Dedifferentiated amniotic fluid mesenchymal stem cell (primary cell): ENCODE data around the gene BAHD1.

Source experiments
- DNase-seq: peaks from one replicate; pipeline ENCODE4 v3.0.0-alpha.2; 2016; ENCODE audit errors: extremely low spot score

The BAHD1 gene

DNA sequence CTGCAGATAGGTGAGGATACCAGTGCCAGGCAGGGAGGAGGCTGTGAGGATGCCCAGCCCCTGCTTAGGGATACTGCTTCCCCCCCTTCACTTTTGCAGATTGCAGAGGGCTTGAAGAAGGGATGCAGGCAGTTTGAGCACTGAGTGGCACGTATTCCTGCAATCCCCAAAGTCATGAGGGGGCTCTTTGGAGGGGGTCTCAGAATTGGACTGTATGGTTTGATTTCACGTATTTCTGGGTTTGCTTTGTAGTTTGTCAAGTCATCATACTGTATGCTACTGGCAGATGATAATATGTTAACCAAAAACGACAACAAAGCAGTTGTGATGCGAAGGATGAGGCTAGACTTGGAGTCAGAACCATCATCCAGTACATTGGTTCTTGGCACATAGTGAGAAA lies 58.1 kb downstream of the BAHD1 start:
- DNase-seq = no peak

DNA sequence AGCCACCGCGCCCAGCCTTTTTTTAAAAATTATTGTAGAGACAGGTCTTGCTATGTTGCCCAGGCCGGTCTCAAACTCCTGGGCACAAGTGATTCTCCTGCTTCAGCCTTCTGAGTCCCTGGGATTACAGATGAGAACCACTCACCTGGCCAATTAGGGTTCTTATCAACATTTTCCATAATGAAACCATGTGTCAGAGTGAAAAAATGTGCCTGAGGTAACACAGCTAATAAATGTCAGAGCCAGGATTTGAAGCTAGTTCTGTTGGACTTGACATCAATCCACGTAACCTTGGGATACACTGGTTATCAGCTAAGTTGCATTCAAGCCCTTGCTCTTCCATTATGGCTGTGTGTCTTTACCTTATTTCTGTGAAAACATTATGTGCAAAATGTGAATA lies 59.2 kb downstream of the BAHD1 start:
- DNase-seq = no peak

DNA sequence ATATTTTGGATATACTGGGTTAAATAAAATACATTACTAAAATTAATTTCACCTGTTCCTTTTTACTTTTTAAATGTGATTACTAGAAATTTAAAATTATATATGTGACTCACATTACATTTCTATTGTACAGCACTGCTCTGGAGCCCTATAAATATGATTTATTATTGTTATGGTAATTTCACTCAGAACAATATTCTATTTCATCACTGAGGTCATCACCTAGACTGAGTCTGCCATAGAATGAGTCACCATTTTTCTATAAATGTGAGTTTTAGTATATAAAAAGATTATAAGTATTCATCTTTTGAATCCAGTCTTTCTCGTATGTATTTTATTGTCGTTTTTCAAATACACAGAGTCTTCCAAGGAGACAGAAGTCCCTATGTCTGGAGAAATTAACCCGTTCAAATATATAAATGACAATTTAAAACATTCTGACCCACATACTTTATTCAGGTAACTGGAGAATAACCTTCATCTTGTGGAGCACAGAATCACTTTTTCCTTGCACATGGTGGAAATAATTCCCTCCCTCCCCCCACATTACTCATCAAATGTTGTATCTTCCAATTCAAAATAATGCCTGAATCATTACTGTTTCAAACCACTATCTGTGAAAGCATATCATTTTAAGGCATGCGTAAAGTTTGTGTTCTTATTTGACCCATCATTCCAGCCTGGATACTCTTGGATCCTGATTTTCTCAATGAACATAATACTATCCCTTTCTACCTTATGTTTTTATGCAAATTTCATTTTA lies 60.0 kb downstream of the BAHD1 start:
- no peak for DNase-seq

DNA sequence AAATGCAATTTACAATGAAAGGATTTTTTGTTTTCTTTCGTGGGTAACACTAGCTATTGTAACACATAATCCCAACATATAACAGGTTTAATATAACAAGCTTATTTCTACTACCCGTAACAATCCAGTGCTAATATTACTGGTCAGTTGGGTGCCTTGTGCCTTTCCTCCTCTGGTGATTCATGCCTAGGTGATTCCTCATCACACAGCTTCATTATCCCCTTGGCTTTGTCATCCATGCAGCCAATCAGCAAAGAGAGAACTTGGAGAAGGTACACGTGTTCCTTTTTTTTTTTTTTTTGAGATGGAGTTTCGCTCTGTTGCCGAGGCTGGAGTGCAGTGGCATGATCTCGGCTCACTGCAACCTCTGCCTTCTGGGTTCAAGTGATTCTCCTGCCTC lies 60.7 kb downstream of the BAHD1 start:
- DNase-seq = no peak

DNA sequence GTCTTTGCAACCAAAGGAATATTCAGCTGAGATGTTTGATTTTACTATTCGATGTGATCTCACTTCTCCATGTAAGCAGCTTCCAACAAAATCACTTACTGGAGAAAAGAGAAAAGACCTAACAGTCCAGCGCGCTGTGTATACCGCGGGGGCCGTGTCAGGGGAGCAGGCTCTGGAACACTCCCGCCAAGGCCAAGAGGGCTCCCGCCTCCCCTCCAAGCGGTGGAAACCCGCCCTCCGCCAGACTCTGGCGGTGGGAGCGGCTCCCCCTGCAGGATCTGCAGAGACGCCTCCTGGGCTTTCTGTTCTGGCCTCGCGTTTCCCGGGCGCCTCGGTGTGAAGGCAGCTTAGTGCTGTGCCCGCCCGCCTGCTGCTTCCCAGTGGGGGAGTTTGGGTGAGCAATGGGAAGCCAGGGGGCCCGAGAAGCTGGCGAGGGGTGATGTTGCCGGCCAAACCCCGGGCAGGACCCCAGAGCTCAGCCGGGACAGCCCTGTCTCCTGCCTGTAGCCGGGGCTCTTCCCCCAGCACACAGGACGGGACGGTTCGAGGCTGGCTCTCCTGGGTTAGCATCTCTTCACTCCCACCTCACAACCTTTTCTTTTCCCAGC lies 66.3 kb downstream of the BAHD1 start:
- peak; percentile 58 for DNase-seq

DNA sequence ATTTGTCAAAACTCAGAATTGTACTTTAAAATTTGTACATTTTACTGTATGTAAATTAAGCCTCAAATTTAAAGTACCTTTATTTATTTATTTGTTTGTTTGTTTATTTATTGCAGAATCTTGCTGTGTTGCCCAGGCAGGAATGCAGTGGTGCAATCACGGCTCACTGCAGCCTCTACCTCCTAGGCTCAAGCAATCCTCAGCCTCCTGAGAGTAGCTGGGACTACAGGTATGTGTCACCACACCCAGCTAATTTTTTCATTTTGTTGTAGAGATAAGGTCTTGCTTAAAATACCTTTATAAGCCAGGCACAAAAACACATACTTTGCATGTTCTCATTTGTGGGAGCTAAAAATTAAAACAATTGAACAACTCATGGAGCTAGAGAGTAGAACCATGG lies 67.5 kb downstream of the BAHD1 start:
- no peak for DNase-seq

DNA sequence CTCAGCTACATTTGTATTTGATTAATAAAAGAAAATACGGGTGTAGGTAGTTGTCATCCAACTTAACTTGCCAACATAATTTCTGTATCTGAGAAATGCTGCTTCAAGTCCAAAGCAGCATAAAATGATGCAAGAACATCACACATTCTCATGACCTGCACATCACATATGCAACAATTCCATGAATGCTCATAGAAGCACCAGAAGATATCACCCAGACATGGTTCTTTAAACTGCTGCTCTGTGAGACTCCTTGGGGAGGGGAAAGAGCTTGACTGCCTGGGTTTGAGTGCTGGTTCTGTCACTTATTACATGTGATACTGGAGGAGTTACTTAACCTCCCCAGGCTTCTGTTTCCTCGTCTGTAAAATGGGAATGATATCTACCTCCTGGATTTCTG lies 69.4 kb downstream of the BAHD1 start:
- DNase-seq = no peak

DNA sequence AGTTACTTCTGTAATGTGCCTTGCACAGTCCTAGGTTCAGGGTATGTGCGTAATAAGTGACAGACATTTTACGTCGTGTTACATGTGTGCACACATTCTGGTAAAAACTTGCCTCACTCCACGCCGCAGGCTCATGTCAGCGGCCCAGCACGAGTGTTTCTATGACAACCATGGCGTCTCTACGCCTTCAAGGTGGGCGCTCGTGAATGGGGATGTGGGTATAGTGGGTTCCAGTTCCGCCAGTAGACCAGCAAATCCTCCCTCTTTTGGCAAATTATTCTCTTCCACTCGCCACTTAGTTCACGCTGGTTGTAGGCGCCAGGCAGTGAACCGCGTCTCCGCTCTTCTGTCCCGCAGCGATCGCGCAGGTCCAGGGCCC lies 70.3 kb downstream of the BAHD1 start:
- DNase-seq = no peak

DNA sequence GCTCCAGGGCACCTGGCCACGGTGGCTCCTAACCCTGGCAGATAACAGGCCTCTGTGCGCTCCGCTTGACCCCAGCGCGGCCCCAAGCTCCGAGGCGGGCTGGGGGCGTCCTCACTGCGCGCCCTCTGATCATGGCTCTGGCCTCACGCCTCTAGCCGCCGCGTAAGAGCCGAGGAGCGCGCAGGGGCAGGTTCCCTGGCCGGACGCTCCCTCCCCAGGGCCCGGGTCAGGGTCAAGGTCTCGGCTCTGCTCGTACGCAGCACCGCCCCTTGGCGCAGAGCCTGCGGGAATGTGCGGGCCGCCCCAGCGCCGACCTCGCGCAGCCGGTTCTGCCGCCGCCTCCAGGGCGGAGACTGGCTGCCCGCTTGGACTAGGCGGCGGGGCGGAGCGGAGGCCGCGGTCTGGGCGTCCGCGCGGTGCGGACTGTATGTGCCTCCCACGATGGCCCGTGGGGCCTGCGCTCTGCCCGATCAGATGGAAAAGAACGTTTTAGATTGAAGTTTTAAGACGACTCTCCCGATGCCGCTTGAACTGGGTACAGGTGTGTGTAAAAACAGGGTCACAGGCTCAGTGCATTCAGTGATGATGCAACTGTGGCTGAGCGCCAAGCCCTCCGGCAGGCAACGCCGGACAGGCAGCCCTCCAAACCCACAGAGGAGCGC lies 70.8 kb downstream of the BAHD1 start:
- DNase-seq = no peak

DNA sequence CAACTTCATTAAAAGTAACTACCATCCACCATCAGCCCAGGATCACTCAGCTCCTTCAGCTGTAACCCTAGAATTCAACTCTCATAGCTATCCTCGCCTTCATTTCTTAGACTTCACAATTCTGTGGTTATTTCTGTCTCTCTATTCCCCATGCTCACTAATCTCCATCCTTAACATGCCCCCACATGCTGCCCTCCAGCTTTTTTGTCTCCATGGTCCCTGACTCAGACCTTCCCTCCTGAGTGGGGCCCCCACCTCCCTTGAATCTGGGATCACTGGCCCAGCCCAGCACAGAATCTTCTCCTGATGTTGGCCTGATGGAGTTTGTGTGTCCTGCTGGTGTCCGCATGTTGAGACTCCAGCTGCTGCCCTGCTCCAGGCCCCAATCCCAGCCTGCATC lies 71.7 kb downstream of the BAHD1 start:
- DNase-seq = no peak

DNA sequence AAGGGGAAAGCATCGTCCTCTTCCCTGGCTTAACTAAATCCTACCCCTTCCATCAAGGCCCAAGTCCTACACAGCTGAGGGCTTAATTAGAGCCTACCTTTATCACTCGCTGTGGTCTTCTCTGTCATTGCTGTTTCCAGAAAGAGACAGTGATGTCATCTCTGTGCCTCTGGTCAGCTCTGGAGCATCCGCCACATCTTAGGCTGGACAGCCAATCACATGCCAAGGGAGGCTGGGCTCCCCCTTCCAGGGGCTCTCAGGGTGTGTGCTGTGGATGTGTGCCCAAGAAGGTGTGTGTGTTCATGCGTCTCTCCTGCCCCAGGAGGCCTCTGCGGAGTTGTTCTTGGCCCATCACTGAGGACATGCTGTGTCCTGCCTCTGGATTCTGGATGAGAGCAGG lies 72.9 kb downstream of the BAHD1 start:
- DNase-seq = no peak

DNA sequence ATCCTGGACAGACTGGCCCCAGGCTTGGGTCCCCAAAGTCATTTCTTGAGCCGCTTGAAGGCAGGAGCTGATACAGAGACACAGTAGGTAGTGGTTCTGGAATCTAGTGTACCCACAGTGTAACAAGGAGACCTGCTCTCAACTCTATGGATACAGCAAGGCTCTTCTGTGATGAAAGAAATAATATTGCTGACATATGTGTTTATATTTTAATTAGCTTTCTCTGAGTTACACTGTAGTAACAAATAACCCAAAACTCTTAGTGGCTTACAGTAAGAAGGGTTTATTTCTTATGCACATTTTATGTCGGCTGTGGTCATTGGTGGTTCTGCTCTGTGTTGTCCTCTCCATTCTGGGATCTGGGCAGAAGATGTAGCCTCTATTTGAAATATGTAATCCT lies 75.6 kb downstream of the BAHD1 start:
- no peak for DNase-seq
